GM12872 (cell line): ENCODE measurements around the gene RAD54L.
A peak's percentile ranks its signal among the peaks of the same experiment; 100 is the strongest.

Source experiments
- TF ChIP-seq, protein P1 (sequence below): IDR thresholded peaks from 3 replicates; pipeline ENCODE4 v1.5.1; 2011; ENCODE audit warnings: low read depth, mild to moderate bottlenecking, low read length, moderate library complexity; ENCODE audit not compliant: insufficient read depth

RAD54L gene

GRCh38 chr1:46248122-46248920 is 758 bp downstream of the RAD54L start:
- TF ChIP-seq, protein P1, sequence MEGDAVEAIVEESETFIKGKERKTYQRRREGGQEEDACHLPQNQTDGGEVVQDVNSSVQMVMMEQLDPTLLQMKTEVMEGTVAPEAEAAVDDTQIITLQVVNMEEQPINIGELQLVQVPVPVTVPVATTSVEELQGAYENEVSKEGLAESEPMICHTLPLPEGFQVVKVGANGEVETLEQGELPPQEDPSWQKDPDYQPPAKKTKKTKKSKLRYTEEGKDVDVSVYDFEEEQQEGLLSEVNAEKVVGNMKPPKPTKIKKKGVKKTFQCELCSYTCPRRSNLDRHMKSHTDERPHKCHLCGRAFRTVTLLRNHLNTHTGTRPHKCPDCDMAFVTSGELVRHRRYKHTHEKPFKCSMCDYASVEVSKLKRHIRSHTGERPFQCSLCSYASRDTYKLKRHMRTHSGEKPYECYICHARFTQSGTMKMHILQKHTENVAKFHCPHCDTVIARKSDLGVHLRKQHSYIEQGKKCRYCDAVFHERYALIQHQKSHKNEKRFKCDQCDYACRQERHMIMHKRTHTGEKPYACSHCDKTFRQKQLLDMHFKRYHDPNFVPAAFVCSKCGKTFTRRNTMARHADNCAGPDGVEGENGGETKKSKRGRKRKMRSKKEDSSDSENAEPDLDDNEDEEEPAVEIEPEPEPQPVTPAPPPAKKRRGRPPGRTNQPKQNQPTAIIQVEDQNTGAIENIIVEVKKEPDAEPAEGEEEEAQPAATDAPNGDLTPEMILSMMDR, result peak; percentile 54

DNA sequence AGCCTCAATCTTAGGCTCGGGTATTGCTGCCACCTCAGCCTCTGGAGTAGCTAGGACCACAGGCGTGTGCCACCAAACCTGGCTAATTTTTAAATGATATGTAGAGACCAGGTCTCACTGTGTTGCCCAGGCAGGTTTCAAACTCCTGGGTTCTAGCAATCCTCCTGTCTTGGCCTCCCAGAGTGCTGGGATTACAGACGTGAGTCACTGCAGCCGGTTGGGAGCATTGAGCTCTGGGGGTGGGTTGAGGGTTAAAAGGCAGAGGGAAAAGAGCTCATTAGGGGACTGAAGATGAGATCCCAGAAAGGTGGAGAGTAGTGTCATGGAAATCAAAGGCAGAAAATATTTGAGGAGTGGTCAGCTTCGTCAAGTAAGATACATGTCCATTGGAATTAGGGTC is 7.1 kb downstream of the RAD54L start:
- TF ChIP-seq, protein P1, result no peak

DNA sequence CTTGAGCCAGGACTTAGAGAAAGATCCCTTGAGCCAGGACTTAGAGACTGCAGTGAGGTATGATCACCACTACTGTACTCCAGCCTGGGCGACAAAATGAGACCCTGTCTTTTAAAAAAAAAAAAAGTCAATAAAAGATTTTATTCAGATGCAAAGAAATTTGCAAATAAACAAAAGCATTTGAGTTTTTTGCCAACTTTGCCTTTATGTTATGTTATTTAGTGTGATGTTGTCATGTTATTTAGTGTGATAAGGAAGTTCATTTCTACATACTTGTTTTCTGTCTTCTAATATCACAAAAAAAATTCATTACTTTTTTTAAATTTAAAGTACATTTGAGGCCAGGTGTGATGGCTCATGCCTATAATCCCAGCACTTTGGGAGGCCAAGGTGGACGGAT is 9.0 kb downstream of the RAD54L start:
- TF ChIP-seq, protein P1, result no peak

DNA sequence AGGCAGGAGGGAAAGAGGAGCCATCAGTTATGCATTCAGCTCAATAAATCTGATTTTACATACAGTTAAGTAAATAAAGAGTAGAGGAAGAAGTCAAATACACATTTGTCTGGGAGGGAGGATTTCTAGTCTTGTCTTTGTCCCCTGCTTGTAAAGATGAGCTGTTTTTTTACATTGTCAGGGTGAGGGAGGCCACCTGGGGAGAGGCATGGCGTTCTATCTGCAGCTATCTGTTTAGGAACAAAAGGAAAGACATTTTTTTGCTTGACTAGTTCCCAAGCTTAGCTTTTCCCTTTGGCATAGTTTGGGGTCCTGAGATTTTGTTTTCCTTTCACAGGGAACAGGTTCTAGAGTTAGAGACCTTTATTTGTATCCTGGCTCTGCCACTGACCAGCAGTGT is 14.9 kb downstream of the RAD54L start:
- TF ChIP-seq, protein P1, result no peak

- TF ChIP-seq, protein P1, result no peak
These were observed 15.6 kb downstream of the RAD54L start for GRCh38 chr1:46263146-46263545.

DNA sequence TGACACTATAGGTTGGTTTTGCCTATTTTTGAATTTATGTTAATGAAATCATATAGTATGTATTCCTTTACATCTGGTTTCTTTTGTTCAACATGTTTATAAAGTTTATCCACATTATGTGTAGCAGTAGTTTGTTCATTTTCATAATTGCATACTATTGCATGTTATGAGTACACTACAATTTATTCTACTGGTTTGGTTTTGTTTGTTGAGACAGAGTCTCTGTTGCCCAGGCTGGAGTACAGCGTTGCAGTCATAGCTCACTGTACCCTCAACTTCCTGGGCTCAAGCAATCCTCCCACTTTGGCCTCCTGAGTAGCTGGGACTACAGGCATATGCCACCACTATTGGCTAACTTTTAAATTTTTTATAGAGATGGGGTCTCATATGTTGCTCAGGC is 21.0 kb downstream of the RAD54L start:
- TF ChIP-seq, protein P1, result no peak

GRCh38 chr1:46274225-46275029 is 26.9 kb downstream of the RAD54L start:
- TF ChIP-seq, protein P1, result no peak
